Measurements from ENCODE around the gene CLK1.

The CLK1 gene

GRCh38 chr2:200845194-200845593 lies 19.3 kb downstream of the CLK1 start:
- Histone ChIP-seq H3K9me2 (replicated peaks; ENCODE audit: insufficient read depth, low read length) (no peaks in the 10 kb centered on the region), H3F3A (ENCODE audit: insufficient read depth) (peaks cover 17% of the 10 kb centered on the region; the same call in 1 of the 2 replicates), H4K20me1 (ENCODE audit: low read depth, low read length) (no peaks in the 10 kb centered on the region), H3K4me3 (ENCODE audit: insufficient read depth, low read length, poor library complexity, severe bottlenecking) (no peak overlapping the region), H3K9me3 (ENCODE audit: insufficient read depth, low read length) (no peaks in the 10 kb centered on the region), H3K27me3 (ENCODE audit: low read length) (no peaks in the 10 kb centered on the region), H3K36me3 (ENCODE audit: low read length) (no peaks in the 10 kb centered on the region), H2AFZ (ENCODE audit: low read depth, low read length, severe bottlenecking) (no peak overlapping the region), H3K9ac (ENCODE audit: low read length) (no peak overlapping the region), H3K4me2 (ENCODE audit: low read depth, low read length, poor library complexity, severe bottlenecking) (no peak overlapping the region), H3K79me2 (ENCODE audit: insufficient read depth, low read length) (no peaks in the 10 kb centered on the region), H3K27ac (ENCODE audit: low read depth, low read length) (no peak overlapping the region)
- TF ChIP-seq EZH2phosphoT487 (conservative IDR thresholded peaks at IDR 0.05; ENCODE audit: low read length): no peak
- TF ChIP-seq CTCF (IDR thresholded peaks at IDR 0.05; ENCODE audit: insufficient read depth, low read length, poor library complexity, severe bottlenecking): no peak

DNA sequence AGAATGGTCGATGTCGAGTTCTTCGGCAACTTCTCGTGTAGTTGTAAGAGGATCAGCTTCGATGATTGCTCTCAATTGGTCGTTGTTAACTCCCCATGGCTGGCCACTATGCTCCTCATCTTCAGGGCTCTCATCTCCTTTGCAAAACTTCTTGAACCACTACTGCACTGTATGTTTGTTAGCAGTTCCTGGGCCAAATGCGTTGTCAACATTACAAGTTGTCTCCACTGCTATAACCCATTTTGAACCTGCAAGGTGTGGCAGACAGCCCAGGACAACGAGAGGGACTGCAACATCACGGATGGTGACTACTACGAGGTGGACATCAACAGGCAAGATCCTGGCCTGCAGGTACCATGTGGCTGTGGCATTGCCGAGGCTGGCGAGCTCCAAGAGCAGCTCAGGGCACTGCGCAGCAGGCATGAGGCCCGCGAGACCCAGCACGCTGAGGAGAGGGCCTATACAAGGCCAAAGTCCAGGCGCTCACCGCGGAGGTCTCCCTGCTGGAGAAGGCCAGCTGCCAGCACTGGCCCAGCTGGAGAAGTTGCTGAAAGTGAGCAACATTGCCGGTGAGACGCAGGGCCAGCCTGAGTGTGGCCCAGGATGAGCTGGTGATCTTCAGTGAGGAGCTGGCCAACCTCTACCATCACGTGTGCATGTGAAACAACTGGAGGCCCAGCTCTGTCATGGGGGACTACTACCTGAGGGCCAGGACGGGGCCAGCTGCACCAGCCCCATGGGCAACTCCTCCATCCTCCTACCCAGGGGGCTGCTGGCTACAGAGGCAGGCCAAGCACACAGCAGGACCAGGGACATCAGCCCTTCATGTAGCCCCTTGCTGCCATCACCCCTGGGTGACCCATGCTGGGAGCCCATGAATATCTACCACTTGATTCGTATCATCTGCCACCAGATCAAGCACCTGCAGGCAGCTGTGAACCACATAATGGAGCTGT lies 20.2 kb downstream of the CLK1 start:
- Histone ChIP-seq H3F3A (ENCODE audit: insufficient read depth) (peaks cover 11% of the 10 kb centered on the region; the same call in 1 of the 2 replicates), H3K27me3 (ENCODE audit: low read length) (no peaks in the 10 kb centered on the region), H2AFZ (ENCODE audit: low read depth, low read length, severe bottlenecking) (no peak overlapping the region), H3K9me3 (ENCODE audit: insufficient read depth, low read length) (no peaks in the 10 kb centered on the region), H3K9me2 (replicated peaks; ENCODE audit: insufficient read depth, low read length) (no peaks in the 10 kb centered on the region), H3K27ac (ENCODE audit: low read depth, low read length) (no peak overlapping the region), H4K20me1 (ENCODE audit: low read depth, low read length) (no peaks in the 10 kb centered on the region), H3K4me2 (ENCODE audit: low read depth, low read length, poor library complexity, severe bottlenecking) (no peak overlapping the region), H3K4me3 (ENCODE audit: insufficient read depth, low read length, poor library complexity, severe bottlenecking) (no peak overlapping the region), H3K9ac (ENCODE audit: low read length) (no peak overlapping the region), H3K79me2 (ENCODE audit: insufficient read depth, low read length) (no peaks in the 10 kb centered on the region), H3K36me3 (ENCODE audit: low read length) (no peaks in the 10 kb centered on the region)
- no peak for TF ChIP-seq EZH2phosphoT487 (conservative IDR thresholded peaks at IDR 0.05; ENCODE audit: low read length)
- TF ChIP-seq CTCF (IDR thresholded peaks at IDR 0.05; ENCODE audit: insufficient read depth, low read length, poor library complexity, severe bottlenecking): no peak

DNA sequence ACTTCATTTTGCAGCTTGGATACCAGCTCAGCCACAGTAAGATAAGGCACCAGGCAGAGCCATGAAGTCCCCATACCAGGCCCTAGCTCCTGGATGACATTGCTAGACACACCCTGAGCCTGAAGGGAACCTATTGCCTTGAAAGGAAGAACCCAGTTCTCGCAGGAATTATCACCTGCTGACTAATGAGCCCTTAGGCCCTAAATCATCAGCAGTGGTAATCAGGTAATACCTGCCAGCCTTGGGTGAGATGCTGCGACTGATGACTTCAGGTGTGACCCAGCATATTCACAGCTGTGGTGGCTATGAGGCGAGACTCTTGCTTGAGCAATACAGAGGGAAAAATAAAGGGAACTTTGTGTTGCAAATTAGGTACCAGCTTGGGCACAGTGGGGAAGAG lies 24.9 kb downstream of the CLK1 start:
- TF ChIP-seq EZH2phosphoT487 (conservative IDR thresholded peaks at IDR 0.05; ENCODE audit: low read length) (no peak), CTCF (IDR thresholded peaks at IDR 0.05; ENCODE audit: insufficient read depth, low read length, poor library complexity, severe bottlenecking) (no peak)

More for the DNA sequence above, 24.9 kb downstream of the CLK1 start:
- no peaks in the 10 kb centered on the region for H3F3A ChIP-seq (ENCODE audit: insufficient read depth)
- H3K4me3 ChIP-seq (ENCODE audit: insufficient read depth, low read length, poor library complexity, severe bottlenecking): no peak overlapping the region
- H3K27me3 ChIP-seq (ENCODE audit: low read length): no peaks in the 10 kb centered on the region
- H2AFZ ChIP-seq (ENCODE audit: low read depth, low read length, severe bottlenecking): no peak overlapping the region
- no peak overlapping the region for H3K27ac ChIP-seq (ENCODE audit: low read depth, low read length)
- H3K4me2 ChIP-seq (ENCODE audit: low read depth, low read length, poor library complexity, severe bottlenecking): no peak overlapping the region
- no peak overlapping the region for H3K9ac ChIP-seq (ENCODE audit: low read length)
- peaks cover 5% of the 10 kb centered on the region; the same call in 1 of the 2 replicates for H3K9me3 ChIP-seq (ENCODE audit: insufficient read depth, low read length)
- H4K20me1 ChIP-seq (ENCODE audit: low read depth, low read length): no peaks in the 10 kb centered on the region
- H3K36me3 ChIP-seq (ENCODE audit: low read length): 0 out of 2 replicates have a peak, but pooled peaks cover 3% of the 10 kb centered on the region
- no peaks in the 10 kb centered on the region for H3K79me2 ChIP-seq (ENCODE audit: insufficient read depth, low read length)
- H3K9me2 ChIP-seq (replicated peaks; ENCODE audit: insufficient read depth, low read length): no peaks in the 10 kb centered on the region
